Loucy (cell line): ENCODE results near the gene VPS25.

Source experiments
- EZH2phosphoT487 ChIP-seq: fragments of 200-600 bp; IDR thresholded peaks from 2 replicates; pipeline ENCODE4 v1.6.1; 2018; ENCODE audit warnings: antibody characterized with exemption, mild to moderate bottlenecking, moderate library complexity, borderline replicate concordance
- TF ChIP-seq, protein P1 (sequence below): fragments of 200-600 bp; sonication (generic); conservative IDR thresholded peaks from 2 replicates; pipeline ENCODE4 v1.5.1; 2014; ENCODE audit warnings: mild to moderate bottlenecking, antibody characterized with exemption, low read length

DNA sequence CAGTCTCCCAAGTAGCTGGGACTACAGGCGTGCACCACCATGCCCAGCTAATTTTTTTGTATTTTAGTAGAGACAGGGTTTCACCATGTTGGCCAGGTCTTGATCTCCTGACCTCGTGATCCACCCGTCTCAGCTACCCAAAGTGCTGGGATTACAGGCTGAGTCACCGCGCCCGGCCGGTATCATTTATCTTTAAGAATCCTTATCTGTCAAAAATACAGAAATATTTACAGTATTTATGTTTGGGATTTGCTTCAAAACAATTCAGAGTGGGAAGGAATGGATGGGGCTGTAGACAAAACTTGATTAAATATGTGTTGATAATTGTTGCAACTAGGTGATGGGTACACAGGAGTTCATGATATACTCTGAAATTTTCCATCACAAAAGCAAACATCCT is 47.9 kb downstream of the VPS25 start:
- TF ChIP-seq, protein P1, sequence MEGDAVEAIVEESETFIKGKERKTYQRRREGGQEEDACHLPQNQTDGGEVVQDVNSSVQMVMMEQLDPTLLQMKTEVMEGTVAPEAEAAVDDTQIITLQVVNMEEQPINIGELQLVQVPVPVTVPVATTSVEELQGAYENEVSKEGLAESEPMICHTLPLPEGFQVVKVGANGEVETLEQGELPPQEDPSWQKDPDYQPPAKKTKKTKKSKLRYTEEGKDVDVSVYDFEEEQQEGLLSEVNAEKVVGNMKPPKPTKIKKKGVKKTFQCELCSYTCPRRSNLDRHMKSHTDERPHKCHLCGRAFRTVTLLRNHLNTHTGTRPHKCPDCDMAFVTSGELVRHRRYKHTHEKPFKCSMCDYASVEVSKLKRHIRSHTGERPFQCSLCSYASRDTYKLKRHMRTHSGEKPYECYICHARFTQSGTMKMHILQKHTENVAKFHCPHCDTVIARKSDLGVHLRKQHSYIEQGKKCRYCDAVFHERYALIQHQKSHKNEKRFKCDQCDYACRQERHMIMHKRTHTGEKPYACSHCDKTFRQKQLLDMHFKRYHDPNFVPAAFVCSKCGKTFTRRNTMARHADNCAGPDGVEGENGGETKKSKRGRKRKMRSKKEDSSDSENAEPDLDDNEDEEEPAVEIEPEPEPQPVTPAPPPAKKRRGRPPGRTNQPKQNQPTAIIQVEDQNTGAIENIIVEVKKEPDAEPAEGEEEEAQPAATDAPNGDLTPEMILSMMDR, result no peak
- no peak for TF ChIP-seq EZH2phosphoT487
